GM23338 (cell line): ENCODE data around the gene AP2A2. TPM values are rescaled to one million over a fixed set of nuclear protein-coding genes. Genes with fewer than 3 reads are reported as not detected.

ENCODE experiments used
- ATAC-seq: fragments of 200-7000 bp; cut with Tn5 transposase; 3 replicates; pipeline ENCODE4 v1.9.1; 2020
- DNase-seq: peaks from one replicate; pipeline ENCODE4 v3.0.0-alpha.2; 2015; ENCODE audit warnings: low spot score
- H2AFZ ChIP-seq: fragments of 200-600 bp; sonication (generic); 2 replicates; pipeline ENCODE4 v1.8.0; 2016; ENCODE audit warnings: antibody characterized with exemption, mild to moderate bottlenecking, moderate library complexity
- H3F3A ChIP-seq: fragments of 200-600 bp; sonication (generic); replicated peaks from 2 replicates; pipeline ENCODE4 v1.8.0; 2017; ENCODE audit warnings: antibody characterized with exemption, mixed run types, low read depth
- H3K27ac ChIP-seq: fragments of 200-600 bp; sonication (generic); 2 replicates; pipeline ENCODE4 v1.6.1; 2016; ENCODE audit warnings: low read depth
- H3K27me3 ChIP-seq: fragments of 200-600 bp; sonication (generic); 2 replicates; pipeline ENCODE4 v1.8.0; 2016; ENCODE audit warnings: mild to moderate bottlenecking, mixed run types, moderate library complexity; ENCODE audit not compliant: insufficient read depth
- H3K36me3 ChIP-seq: fragments of 200-600 bp; sonication (generic); 2 replicates; pipeline ENCODE4 v1.8.0; 2016; ENCODE audit warnings: mild to moderate bottlenecking; ENCODE audit not compliant: insufficient read depth
- H3K4me1 ChIP-seq: fragments of 200-600 bp; sonication (generic); 2 replicates; pipeline ENCODE4 v1.8.0; 2016; ENCODE audit warnings: mild to moderate bottlenecking, moderate library complexity; ENCODE audit not compliant: insufficient read depth
- H3K4me2 ChIP-seq: fragments of 200-600 bp; sonication (generic); 2 replicates; pipeline ENCODE4 v1.7.1; 2017; ENCODE audit warnings: mixed run types
- H3K4me3 ChIP-seq: fragments of 200-600 bp; sonication (generic); 2 replicates; pipeline ENCODE4 v1.6.1; 2016; ENCODE audit warnings: mixed run types
- H3K79me2 ChIP-seq: fragments of 200-600 bp; sonication (generic); replicated peaks from 2 replicates; pipeline ENCODE4 v1.8.0; 2017; ENCODE audit warnings: mild to moderate bottlenecking; ENCODE audit not compliant: insufficient read depth
- H3K9me2 ChIP-seq: fragments of 200-600 bp; sonication (generic); 2 replicates; pipeline ENCODE4 v1.8.0; 2017; ENCODE audit not compliant: insufficient read depth
- H4K20me1 ChIP-seq: fragments of 200-600 bp; sonication (generic); replicated peaks from 2 replicates; pipeline ENCODE4 v1.8.0; 2017; ENCODE audit warnings: mild to moderate bottlenecking; ENCODE audit not compliant: insufficient read depth
- H3K27ac Mint-ChIP-seq: 2 replicates; pipeline ENCODE4 v1.8.0; 2020; ENCODE audit warnings: inconsistent platforms, mild to moderate bottlenecking, moderate library complexity, mixed read lengths
- H3K27me3 Mint-ChIP-seq: 3 replicates; pipeline ENCODE4 v1.8.0; 2022; ENCODE audit warnings: low read depth, mild to moderate bottlenecking, moderate library complexity, mixed read lengths, inconsistent platforms; ENCODE audit not compliant: insufficient read depth, poor library complexity
- H3K36me3 Mint-ChIP-seq: 3 replicates; pipeline ENCODE4 v1.8.0; 2021; ENCODE audit warnings: low read depth, mild to moderate bottlenecking, inconsistent platforms, moderate library complexity, mixed read lengths
- H3K4me1 Mint-ChIP-seq: 3 replicates; pipeline ENCODE4 v1.8.0; 2020; ENCODE audit warnings: mild to moderate bottlenecking, inconsistent platforms, mixed read lengths
- H3K4me3 Mint-ChIP-seq: 3 replicates; pipeline ENCODE4 v1.8.0; 2021; ENCODE audit warnings: moderate library complexity, mild to moderate bottlenecking, inconsistent platforms, mixed read lengths
- H3K9me3 Mint-ChIP-seq: 3 replicates; pipeline ENCODE4 v1.8.0; 2020; ENCODE audit warnings: moderate library complexity, mild to moderate bottlenecking, inconsistent platforms, mixed read lengths
- CREB1 ChIP-seq: fragments of 250-450 bp; sonication (Bioruptor Pico); IDR thresholded peaks from 2 replicates; pipeline ENCODE4 v1.5.0; 2020; ENCODE audit warnings: low read depth, mild to moderate bottlenecking, moderate library complexity
- CTCF ChIP-seq, 2 experiments: fragments of 200-600 bp in 1 of 2; sonication (generic) in 1 of 2; conservative IDR thresholded peaks; 2 replicates each; pipeline versions ENCODE4 v1.5.1 to v1.6.1; 2016 to 2017; ENCODE audit warnings: antibody characterized with exemption in 2 of 2, low read depth in 2 of 2, mild to moderate bottlenecking in 2 of 2, moderate library complexity in 1 of 2
- ETS1 ChIP-seq: IDR thresholded peaks from 2 replicates; pipeline ENCODE4 v1.6.1; 2016; ENCODE audit warnings: antibody characterized with exemption
- EZH2 ChIP-seq: fragments of 200-600 bp; sonication (generic); IDR thresholded peaks from one replicate; pipeline ENCODE4 v1.8.0; 2017; ENCODE audit warnings: antibody characterized with exemption, mild to moderate bottlenecking, low read depth; ENCODE audit not compliant: unreplicated experiment
- EZH2phosphoT487 ChIP-seq: fragments of 200-600 bp; sonication (generic); IDR thresholded peaks from one replicate; pipeline ENCODE4 v1.8.1; 2018; ENCODE audit warnings: antibody characterized with exemption; ENCODE audit not compliant: unreplicated experiment
- JUNB ChIP-seq: IDR thresholded peaks from one replicate; pipeline ENCODE4 v1.6.1; 2016; ENCODE audit warnings: antibody characterized with exemption; ENCODE audit not compliant: unreplicated experiment
- NANOG ChIP-seq: IDR thresholded peaks from 2 replicates; pipeline ENCODE4 v1.6.1; 2016; ENCODE audit warnings: antibody characterized with exemption, borderline replicate concordance
- POLR2AphosphoS5 ChIP-seq: IDR thresholded peaks from 2 replicates; pipeline ENCODE4 v1.6.1; 2016; ENCODE audit warnings: antibody characterized with exemption, low read depth
- STAT1 ChIP-seq: IDR thresholded peaks from one replicate; pipeline ENCODE4 v1.6.1; 2016; ENCODE audit warnings: antibody characterized with exemption; ENCODE audit not compliant: unreplicated experiment
- ZNF114 ChIP-seq: fragments of 250-450 bp; sonication (Bioruptor Pico); IDR thresholded peaks from 2 replicates; pipeline ENCODE4 v1.5.0; 2020; ENCODE audit warnings: mild to moderate bottlenecking, moderate library complexity
- ZNF462 ChIP-seq: fragments of 250-450 bp; sonication (Bioruptor Pico); IDR thresholded peaks from 2 replicates; pipeline ENCODE4 v1.5.0; 2020; ENCODE audit warnings: mild to moderate bottlenecking, moderate library complexity
- polyA plus RNA-seq: library from polyadenylated mRNA; unstranded; fragments of >200 nt; fragmentation: Nextera tagmentation; extraction: Ambion mirVana; gene quantifications from 2 replicates; pipeline ENCODE4 v1.2.1, GENCODE V29; 2016
- total RNA-seq: library from RNA; depleted of rRNA; stranded (reverse); fragments of >200 nt; shearing (Covaris generic); gene quantifications from 2 replicates; pipeline ENCODE4 v1.2.3, GENCODE V29; 2014

The AP2A2 gene
- total and polyA plus RNA-seq, 2 experiments from 2014 or later, result 23.7 to 47.5 TPM

- TF ChIP-seq ZNF462 (CRISPR knock-in tag) (no peak), STAT1 (no peak), CTCF (conservative IDR thresholded peaks at IDR 0.05; ENCODE audit: low read depth in 2 of 2) (no peak), EZH2phosphoT487 (no peak)
Measured at GRCh38 chr11:942823-943222, 17.2 kb downstream of the AP2A2 start (continued).

- Mint-ChIP-seq H3K4me1 (peaks cover 58% of the 10 kb centered on the region), H3K36me3 (peaks cover 27% of the 10 kb centered on the region), H3K4me3 (peak overlapping the region; percentile 38), H3K27ac (peak overlapping the region; percentile 98), H3K9me3 (peaks cover 3% of the 10 kb centered on the region; the same call in 2 of the 3 replicates), H3K27me3 (peaks cover 9% of the 10 kb centered on the region)
- peak overlapping the region; percentile 31; the same call in 1 of the 2 replicates for H3K4me3 ChIP-seq
- peak; percentile 97 for DNase-seq
- H3K9me2 ChIP-seq, result no peaks in the 10 kb centered on the region
- peak overlapping the region; percentile 63 for H3K4me2 ChIP-seq
- H3K79me2 ChIP-seq, result peaks cover 82% of the 10 kb centered on the region
- peaks cover 3% of the 10 kb centered on the region; the same call in 1 of the 2 replicates for H3K36me3 ChIP-seq
- no peak overlapping the region for H2AFZ ChIP-seq
- ATAC-seq, result peak; percentile 95
- H3K4me1 ChIP-seq, result peaks cover 58% of the 10 kb centered on the region
- peaks cover 3% of the 10 kb centered on the region; the same call in 1 of the 2 replicates for H3F3A ChIP-seq
- no peaks in the 10 kb centered on the region for H4K20me1 ChIP-seq
- peak overlapping the region; percentile 95 for H3K27ac ChIP-seq
- no peaks in the 10 kb centered on the region for H3K27me3 ChIP-seq
- TF ChIP-seq POLR2AphosphoS5 (peak; percentile 31; the same call in 1 of the 2 replicates), STAT1 (no peak), CTCF (conservative IDR thresholded peaks at IDR 0.05; ENCODE audit: low read depth in 2 of 2) (peak; percentile 43 to 78; a peak in 3 of 4 replicates), CREB1 (peak; percentile 59), NANOG (peak; percentile 86), JUNB (no peak), ZNF114 (0 out of 2 replicates have a peak, but pooled peaks have one; percentile 52), ETS1 (no peak), EZH2phosphoT487 (no peak), EZH2 (no peak)
Measured at GRCh38 chr11:944711-945470, 19.2 kb downstream of the AP2A2 start.
